Activated CD4-positive, alpha-beta T cell treated with anti-CD3 and anti-CD28 coated beads for 48 hours (primary cell): ENCODE measurements around the gene CTAGE9.

Source experiments
- DNase-seq: peaks from one replicate; pipeline ENCODE4 v3.0.0-alpha.2; 2020

CTAGE9 gene

GRCh38 chr6:131663578-131664165, 47.1 kb downstream of the CTAGE9 start:
- DNase-seq, result no peak

- DNase-seq, result no peak
Observed at GRCh38 chr6:131660195-131660594, 50.6 kb downstream of the CTAGE9 start.
